GM12878 (cell line): Measurements from ENCODE around the gene CTDP1. TPM values are rescaled to one million over a fixed set of nuclear protein-coding genes. Genes with fewer than 3 reads are reported as not detected.

Experiments
- ATAC-seq: fragments of 200-7000 bp; cut with Tn5 transposase; 3 replicates; pipeline ENCODE4 v1.9.1; 2020; ENCODE audit warnings: mild to moderate bottlenecking, moderate library complexity
- BruUV-seq: library from RNA; stranded (reverse); fragments of 400-500 nt; replicated peaks from 2 replicates; lab custom pipeline; 2021; lab: Mats Ljungman, UMichigan
- CTCF ChIA-PET: fragments of 300-600 bp; sonication (Branson Sonifier 250); formaldehyde crosslinking; extraction: SDS; loops from one replicate; lab custom pipeline; 2021; ENCODE audit warnings: inconsistent platforms; lab: Yijun Ruan, JAX
- POLR2A ChIA-PET: fragments of 350-600 bp; formaldehyde crosslinking; extraction: SDS; loops from one replicate; lab custom pipeline; 2021; ENCODE audit warnings: inconsistent platforms; lab: Charles Lee
- RAD21 ChIA-PET: fragments of 300-600 bp; sonication (Branson Sonifier 250); formaldehyde crosslinking; loops from one replicate; lab custom pipeline; 2023; ENCODE audit warnings: antibody characterized with exemption; ENCODE audit not compliant: unreplicated experiment; lab: Charles Lee
- SMC1A ChIA-PET: fragments of 300-600 bp; sonication (Branson Sonifier 250); formaldehyde crosslinking; loops from one replicate; lab custom pipeline; 2023; ENCODE audit not compliant: unreplicated experiment, uncharacterized antibody; lab: Charles Lee
- DNase-seq: peaks from one replicate; pipeline ENCODE4 v3.0.0-alpha.2; 2011; ENCODE audit warnings: low read depth, low spot score
- FAIRE-seq: peaks from 3 replicates; lab custom pipeline; 2011; peaks lifted over from hg19 to GRCh38; lab: Jason Lieb, UNC
- H2AFZ ChIP-seq: 2 replicates; pipeline ENCODE4 v1.6.0; 2011; ENCODE audit warnings: low read depth, low read length, control low read depth; ENCODE audit not compliant: control insufficient read depth
- H3K27ac ChIP-seq: 2 replicates; pipeline ENCODE4 v1.5.1; 2011; ENCODE audit warnings: control low read depth; ENCODE audit not compliant: control insufficient read depth, insufficient read depth
- H3K27me3 ChIP-seq, 2 experiments: replicated peaks in 1 of 2; 2 replicates each; pipeline versions ENCODE4 v1.6.0 to v1.6.1; 2011; ENCODE audit warnings: low read length in 1 of 2; ENCODE audit not compliant: control insufficient read depth in 2 of 2, insufficient read depth in 2 of 2
- H3K36me3 ChIP-seq, 2 experiments: 2 replicates each; pipeline ENCODE4 v1.5.1; 2011; ENCODE audit warnings: low read length in 1 of 2; ENCODE audit not compliant: control insufficient read depth in 2 of 2, insufficient read depth in 2 of 2
- H3K4me1 ChIP-seq: 2 replicates; pipeline ENCODE4 v1.6.1; 2011; ENCODE audit warnings: mild to moderate bottlenecking, low read length, moderate library complexity, mixed read lengths; ENCODE audit not compliant: control insufficient read depth, insufficient read depth
- H3K4me2 ChIP-seq: 2 replicates; pipeline ENCODE4 v1.6.0; 2011; ENCODE audit warnings: control low read depth; ENCODE audit not compliant: control insufficient read depth, insufficient read depth
- H3K4me3 ChIP-seq: fragments of 200-600 bp; sonication (generic); 2 replicates; pipeline ENCODE4 v1.5.1; 2016
- H3K79me2 ChIP-seq: 2 replicates; pipeline ENCODE4 v1.6.0; 2011; ENCODE audit warnings: low read length; ENCODE audit not compliant: control insufficient read depth, insufficient read depth
- H3K9ac ChIP-seq: 2 replicates; pipeline ENCODE4 v1.8.0; 2011; ENCODE audit warnings: low read length, control low read depth, mixed read lengths; ENCODE audit not compliant: control insufficient read depth, insufficient read depth
- H3K9me3 ChIP-seq: replicated peaks from 3 replicates; pipeline ENCODE4 v1.5.1; 2011; ENCODE audit warnings: mild to moderate bottlenecking, low read length; ENCODE audit not compliant: control insufficient read depth, insufficient read depth
- H4K20me1 ChIP-seq: 2 replicates; pipeline ENCODE4 v1.6.0; 2011; ENCODE audit not compliant: control insufficient read depth, insufficient read depth
- BACH1 ChIP-seq: fragments of 450-650 bp; IDR thresholded peaks from 2 replicates; pipeline ENCODE4 v1.6.1; 2017; ENCODE audit warnings: mild to moderate bottlenecking, borderline replicate concordance
- CEBPB ChIP-seq, 2 experiments: fragments of 150-350 bp in 1 of 2; IDR thresholded peaks; 2 replicates each; pipeline ENCODE4 v1.6.1; 2012 to 2014; ENCODE audit warnings: low read depth in 2 of 2, low read length in 2 of 2, borderline replicate concordance in 1 of 2, inconsistent platforms in 1 of 2
- CHD2 ChIP-seq: IDR thresholded peaks from 2 replicates; pipeline ENCODE4 v1.6.1; 2011; ENCODE audit warnings: low read depth, low read length, improper control_type of control experiment, borderline replicate concordance
- HDAC2 ChIP-seq: fragments of 200-600 bp; sonication (generic); IDR thresholded peaks from 2 replicates; pipeline ENCODE4 v1.6.1; 2017
- JUND ChIP-seq: IDR thresholded peaks from 2 replicates; pipeline ENCODE4 v1.6.1; 2012; ENCODE audit warnings: low read depth, mild to moderate bottlenecking, low read length, improper control_type of control experiment, moderate library complexity
- NR2C2 ChIP-seq: IDR thresholded peaks from 2 replicates; pipeline ENCODE4 v1.6.1; 2011; ENCODE audit warnings: borderline replicate concordance, low read depth; ENCODE audit not compliant: control insufficient read depth, insufficient read length
- NRF1 ChIP-seq: conservative IDR thresholded peaks from 2 replicates; pipeline ENCODE4 v1.6.1; 2011; ENCODE audit warnings: mild to moderate bottlenecking, low read depth, low read length, improper control_type of control experiment
- PML ChIP-seq: IDR thresholded peaks from 2 replicates; pipeline ENCODE4 v1.6.1; 2012; ENCODE audit warnings: low read length, inconsistent platforms
- POLR2AphosphoS2 ChIP-seq: IDR thresholded peaks from 2 replicates; pipeline ENCODE4 v1.6.1; 2011; ENCODE audit warnings: low read depth, mild to moderate bottlenecking, low read length, improper control_type of control experiment, moderate library complexity
- RCOR1 ChIP-seq: conservative IDR thresholded peaks from 2 replicates; pipeline ENCODE4 v1.6.1; 2012; ENCODE audit warnings: low read depth, low read length, improper control_type of control experiment
- SIX5 ChIP-seq: IDR thresholded peaks from 2 replicates; pipeline ENCODE4 v1.6.1; 2011; ENCODE audit warnings: mild to moderate bottlenecking, low read depth, low read length, moderate library complexity; ENCODE audit not compliant: severe bottlenecking
- SPI1 ChIP-seq: IDR thresholded peaks from 2 replicates; pipeline ENCODE4 v1.6.1; 2011; ENCODE audit warnings: low read depth, mild to moderate bottlenecking, low read length, moderate library complexity, borderline replicate concordance; ENCODE audit not compliant: insufficient read depth
- TCF12 ChIP-seq: IDR thresholded peaks from 2 replicates; pipeline ENCODE4 v1.6.1; 2011; ENCODE audit warnings: low read depth, mild to moderate bottlenecking, low read length
- ZNF207 ChIP-seq: fragments of 450-650 bp; IDR thresholded peaks from 2 replicates; pipeline ENCODE4 v1.6.1; 2014; ENCODE audit warnings: antibody characterized with exemption, mild to moderate bottlenecking, borderline replicate concordance
- WGBS: methylation state at CpG from one replicate; pipeline ENCODE4 v1.1.6; 2016; ENCODE audit warnings: low lambda C conversion rate; ENCODE audit not compliant: insufficient replicate concordance, insufficient coverage; ENCODE audit errors: missing lambda C conversion rate; 5-methylcytosine and 5-hydroxymethylcytosine counted together
- in situ Hi-C: fragments of 300-500 bp; cut with MboI; formaldehyde crosslinking; loops from 9 replicates; pipeline ENCODE4 v1.14.3; 2018; ENCODE audit warnings: mixed read lengths
- intact Hi-C: fragments of 100-400 bp; cut with micrococcal nuclease; formaldehyde crosslinking; loops from one replicate; pipeline ENCODE4 v1.14.2; 2022; ENCODE audit not compliant: unreplicated experiment
- polyA plus RNA-seq, 11 experiments: library from polyadenylated mRNA; depleted of rRNA in 4 of 11; unstranded in 6 of 11; stranded (reverse) in 5 of 11; fragments of >200 nt; fragmentation: Nextera tagmentation in 4 of 11; fragmentation: Illumina TruSeq in 1 of 11; extraction: Ambion mirVana in 4 of 11; extraction: Trizol in 1 of 11; gene quantifications; 1 replicate in 1 of 11; 2 replicates in 10 of 11; pipeline versions ENCODE4 v1.2.1 to v1.2.3, GENCODE V29; 2011 to 2016; ENCODE audit warnings: inconsistent platforms in 2 of 11, missing spikeins in 2 of 11, low read depth in 1 of 11
- total RNA-seq, 4 experiments: library from RNA; depleted of rRNA in 3 of 4; stranded (reverse); fragments of >200 nt in 3 of 4; fragmentation: Illumina TruSeq in 1 of 4; extraction: Trizol in 1 of 4; gene quantifications; 2 replicates each; pipeline versions ENCODE4 v1.2.1 to v1.2.3, GENCODE V29; 2013 to 2021
- TF ChIP-seq, protein P1 (sequence below): fragments of 450-650 bp; IDR thresholded peaks from 2 replicates; pipeline ENCODE4 v1.6.1; 2017; ENCODE audit warnings: mild to moderate bottlenecking, low read depth, inconsistent platforms; ENCODE audit not compliant: poor library complexity, severe bottlenecking

CTDP1 gene
- total and polyA plus RNA-seq, 10 of the 15 experiments (the other 5 are each of a cell fraction or from before 2014, with no cell fraction given): 0.32 to 31.3 (median 8.8) TPM

DNA sequence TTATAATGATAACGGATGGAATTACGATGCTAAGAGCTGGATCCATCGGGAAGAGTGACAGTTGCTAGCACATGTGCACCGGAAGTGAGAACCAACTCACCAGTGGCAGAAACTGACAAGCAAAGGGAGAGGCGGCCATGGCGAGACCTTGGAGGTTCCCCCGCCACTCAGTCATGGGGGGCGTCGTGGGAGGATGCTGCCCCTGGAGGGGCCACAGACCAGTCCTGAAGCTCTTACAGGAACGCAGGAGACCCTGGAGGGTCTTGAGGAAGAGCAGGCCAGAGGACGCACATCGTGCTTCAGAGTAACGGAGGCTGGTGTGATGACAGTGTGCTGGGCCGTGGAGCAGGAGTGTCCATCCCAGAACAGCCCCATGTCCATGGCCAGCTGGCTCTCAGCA, 65.0 kb downstream of the CTDP1 start:
- Histone ChIP-seq H3K27ac (no peak overlapping the region), H3K79me2 (no peaks in the 10 kb centered on the region), H3K4me2 (no peak overlapping the region), H3K4me1 (no peaks in the 10 kb centered on the region), H3K4me3 (no peak overlapping the region), H2AFZ (no peak overlapping the region), H3K9me3 (no peaks in the 10 kb centered on the region), H3K9ac (no peak overlapping the region), H4K20me1 (no peaks in the 10 kb centered on the region; the same call in 1 of the 2 replicates), H3K36me3 (peaks cover 8 to 10% of the 10 kb centered on the region in 2 experiments; a peak in 3 of 4 replicates), H3K27me3 (no peaks in the 10 kb centered on the region)
- BruUV-seq: no TSS peak
- ATAC-seq (no peak), DNase-seq (no peak), FAIRE-seq (no peak)
- in situ Hi-C loops: no loop called here
- WGBS: 95% methylated on average over 13 of the region's 14 CpGs
- SMC1A ChIA-PET: no interaction called here
- TF ChIP-seq, protein P1, sequence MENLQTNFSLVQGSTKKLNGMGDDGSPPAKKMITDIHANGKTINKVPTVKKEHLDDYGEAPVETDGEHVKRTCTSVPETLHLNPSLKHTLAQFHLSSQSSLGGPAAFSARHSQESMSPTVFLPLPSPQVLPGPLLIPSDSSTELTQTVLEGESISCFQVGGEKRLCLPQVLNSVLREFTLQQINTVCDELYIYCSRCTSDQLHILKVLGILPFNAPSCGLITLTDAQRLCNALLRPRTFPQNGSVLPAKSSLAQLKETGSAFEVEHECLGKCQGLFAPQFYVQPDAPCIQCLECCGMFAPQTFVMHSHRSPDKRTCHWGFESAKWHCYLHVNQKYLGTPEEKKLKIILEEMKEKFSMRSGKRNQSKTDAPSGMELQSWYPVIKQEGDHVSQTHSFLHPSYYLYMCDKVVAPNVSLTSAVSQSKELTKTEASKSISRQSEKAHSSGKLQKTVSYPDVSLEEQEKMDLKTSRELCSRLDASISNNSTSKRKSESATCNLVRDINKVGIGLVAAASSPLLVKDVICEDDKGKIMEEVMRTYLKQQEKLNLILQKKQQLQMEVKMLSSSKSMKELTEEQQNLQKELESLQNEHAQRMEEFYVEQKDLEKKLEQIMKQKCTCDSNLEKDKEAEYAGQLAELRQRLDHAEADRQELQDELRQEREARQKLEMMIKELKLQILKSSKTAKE: no peak
- TF ChIP-seq PML: no peak
- no peak for TF ChIP-seq POLR2AphosphoS2
- TF ChIP-seq TCF12: no peak
- TF ChIP-seq ZNF207: no peak
- no peak for TF ChIP-seq NR2C2
- TF ChIP-seq SPI1: no peak
- TF ChIP-seq SIX5: no peak
- TF ChIP-seq HDAC2: no peak
- no peak for TF ChIP-seq RCOR1
- no peak for TF ChIP-seq CHD2
- no peak for TF ChIP-seq NRF1
- TF ChIP-seq JUND: no peak
- TF ChIP-seq CEBPB (IDR thresholded peaks at IDR 0.05; ENCODE audit: borderline replicate concordance in 1 of 2, low read depth in 2 of 2, low read length in 2 of 2): no peak
- no peak for TF ChIP-seq BACH1
- intact Hi-C loops: no loop called here
- RAD21 ChIA-PET: no interaction called here
- CTCF ChIA-PET: no interaction called here
- POLR2A ChIA-PET: no interaction called here
